GM08714 (cell line): ENCODE measurements around the gene LMAN2.
"Not testable (repeated sequence)": the region's sequence is repeated elsewhere in the genome, so short reads cannot be mapped to it uniquely, and the experiment has no call there.

Experiments used
- H3K4me3 ChIP-seq: fragments of 200-500 bp; sonication (Bioruptor generic); 2 replicates; pipeline ENCODE4 v1.5.1; 2014; ENCODE audit warnings: mild to moderate bottlenecking, low read length, inconsistent platforms
- ZNF274 ChIP-seq: IDR thresholded peaks from 2 replicates; pipeline ENCODE4 v1.6.1; 2012; ENCODE audit warnings: mild to moderate bottlenecking, low read depth, low read length

Gene LMAN2

DNA sequence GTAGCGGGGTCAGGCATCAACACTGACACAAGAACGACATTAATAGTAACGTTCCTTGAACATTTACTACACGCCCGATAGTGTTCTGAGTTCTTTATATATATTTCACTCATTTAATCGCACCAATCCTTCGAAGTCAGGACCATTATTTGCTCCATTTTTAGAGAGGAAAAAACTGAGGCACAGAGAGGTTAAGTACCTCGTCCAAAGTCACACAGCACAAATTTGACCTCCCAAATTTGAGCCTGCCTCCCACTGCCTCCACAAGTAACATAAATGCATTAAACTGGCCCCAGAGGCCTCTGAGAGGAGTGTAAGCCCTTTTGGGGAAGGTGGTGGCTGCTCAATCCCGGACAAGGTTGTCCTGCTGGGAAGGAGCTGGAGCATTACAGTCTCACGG lies 12.1 kb upstream of the LMAN2 start:
- H3K4me3 ChIP-seq, result no peak overlapping the region; the same call in 1 of the 2 replicates

DNA sequence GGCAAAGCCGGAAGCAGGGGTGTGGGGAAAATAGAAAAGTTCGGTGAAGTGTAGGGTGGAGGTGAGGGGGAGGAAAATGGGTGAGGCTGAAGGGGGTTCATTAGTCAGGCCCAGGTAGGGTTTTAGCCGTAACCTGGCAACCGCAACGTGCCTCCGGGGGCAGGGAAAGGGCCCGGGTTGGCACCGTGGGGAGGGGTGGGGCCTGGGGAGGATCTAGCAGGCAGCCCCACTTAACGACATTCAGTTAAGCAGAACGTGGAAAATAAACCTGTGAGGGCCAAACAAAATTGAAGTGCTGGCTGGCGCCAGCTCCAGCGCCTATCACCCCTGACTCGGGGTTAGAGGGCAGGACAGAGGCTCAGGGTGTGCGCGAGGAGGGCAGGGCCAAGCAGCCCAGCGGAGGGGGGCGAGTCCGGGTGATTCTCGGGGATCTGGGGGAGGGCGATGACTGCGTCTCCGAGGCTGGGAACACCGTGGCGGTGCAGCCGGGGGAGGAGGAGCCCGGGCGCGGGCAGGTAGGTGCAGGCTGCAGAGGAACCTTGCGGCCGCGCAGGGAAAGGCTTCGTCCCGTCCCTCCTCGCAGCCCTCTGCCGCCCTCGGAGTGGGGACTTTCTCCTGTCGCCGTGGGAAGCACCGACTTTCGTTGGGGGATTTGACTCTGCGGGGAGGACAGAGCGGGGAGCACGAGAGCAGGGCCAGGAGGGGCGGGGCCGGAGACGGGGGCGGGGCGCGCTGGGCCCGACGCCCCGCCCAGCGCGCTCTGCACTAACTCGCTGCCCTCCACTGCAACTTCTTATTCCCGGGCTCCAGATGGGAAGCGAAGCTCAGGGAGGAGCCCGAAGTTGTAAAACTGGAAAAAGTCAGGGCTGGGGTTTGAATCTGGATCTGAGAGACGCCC lies 11.4 kb upstream of the LMAN2 start:
- H3K4me3 ChIP-seq, result peak overlapping the region; percentile 22; the same call in 1 of the 2 replicates

More for the DNA sequence above, 12.1 kb upstream of the LMAN2 start:
- no peak for TF ChIP-seq ZNF274

GRCh38 chr5:177362292-177362609 lies 10.8 kb upstream of the LMAN2 start:
- TF ChIP-seq ZNF274, result no peak
- peak overlapping the region; percentile 22; the same call in 1 of the 2 replicates for H3K4me3 ChIP-seq

More for the DNA sequence above, 11.4 kb upstream of the LMAN2 start:
- TF ChIP-seq ZNF274, result no peak

DNA sequence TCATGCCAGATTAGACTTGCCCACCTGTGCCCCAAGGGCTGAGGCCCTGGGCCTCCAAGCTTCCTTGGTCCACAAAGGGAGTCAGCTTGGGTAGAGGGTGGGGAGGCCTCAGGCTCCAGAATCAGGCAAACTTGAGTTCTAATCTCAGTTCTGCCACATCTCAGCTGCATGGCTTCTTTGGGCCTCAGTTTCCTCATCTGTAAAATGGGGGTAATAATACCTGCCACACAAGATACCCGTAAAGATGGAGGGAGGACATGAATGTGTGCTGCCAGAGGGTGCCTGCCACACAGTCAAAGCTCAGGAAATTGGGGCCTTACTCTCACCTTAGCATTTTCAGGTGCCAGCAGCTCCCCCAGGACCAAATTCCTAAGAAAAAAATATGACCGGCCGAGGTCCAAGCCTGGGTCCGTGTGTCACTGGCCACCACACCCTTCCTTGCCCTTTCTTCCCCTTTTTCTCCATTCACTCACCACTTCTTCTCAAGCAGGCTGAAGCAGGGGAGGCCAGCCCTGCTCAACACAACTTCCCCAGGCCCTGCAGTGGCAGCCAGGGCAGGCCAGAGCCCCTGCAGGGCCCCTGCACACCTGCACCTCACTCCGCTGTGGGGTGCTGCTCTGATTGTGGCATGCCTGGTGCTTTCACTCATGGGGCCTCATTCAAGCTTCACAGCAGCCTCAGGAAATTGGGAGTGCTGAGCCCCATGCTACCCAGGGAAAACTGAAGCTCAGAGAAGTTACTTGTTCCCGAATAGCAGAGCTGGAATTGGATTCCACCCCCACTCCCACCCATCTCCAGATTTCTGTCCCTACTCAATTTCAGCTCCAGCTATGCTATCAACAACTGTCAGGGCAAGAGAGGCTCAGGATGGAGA lies 10.2 kb upstream of the LMAN2 start:
- no peak for TF ChIP-seq ZNF274
- no peak overlapping the region for H3K4me3 ChIP-seq

- not testable (repeated sequence) for H3K4me3 ChIP-seq
These were observed 9.3 kb upstream of the LMAN2 start for GRCh38 chr5:177360740-177361139.

GRCh38 chr5:177359860-177360259 lies 8.4 kb upstream of the LMAN2 start:
- TF ChIP-seq ZNF274, result no peak
- H3K4me3 ChIP-seq, result no peak overlapping the region

DNA sequence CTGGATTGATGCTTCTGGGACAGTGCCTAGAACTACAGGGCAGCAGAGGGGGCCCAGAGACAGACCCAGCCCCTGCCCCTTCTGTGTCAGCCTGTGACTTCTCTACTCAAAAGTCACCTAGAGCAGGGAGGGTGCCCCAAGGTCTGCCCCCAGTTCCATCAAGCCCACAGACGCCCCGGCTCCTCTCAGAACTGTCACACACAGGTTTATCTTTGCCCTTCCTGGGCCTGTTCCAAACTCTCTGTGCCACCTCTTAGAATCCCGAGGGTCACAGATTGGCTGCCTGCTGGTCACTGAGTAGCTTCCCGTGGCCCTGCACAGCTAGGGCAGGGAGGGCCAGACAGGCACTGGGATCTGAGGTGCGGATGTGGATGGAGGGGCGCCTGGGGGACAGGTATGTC lies 8.0 kb upstream of the LMAN2 start:
- no peak overlapping the region; the same call in 1 of the 2 replicates for H3K4me3 ChIP-seq
- no peak for TF ChIP-seq ZNF274

- TF ChIP-seq ZNF274, result no peak
- peak overlapping the region; percentile 70 for H3K4me3 ChIP-seq
These were observed 6.9 kb upstream of the LMAN2 start for GRCh38 chr5:177358370-177358819.

- peak within 1 kb of the TSS; percentile 70 for H3K4me3 ChIP-seq
- no peak for TF ChIP-seq ZNF274
These were observed 6.2 kb upstream of the LMAN2 start, which contains the start of gene RGS14 for GRCh38 chr5:177357459-177358351. Gene RGS14 (plus strand): TSS chr5:177357924. CDS start chr5:177358025, 101 bp downstream.

DNA sequence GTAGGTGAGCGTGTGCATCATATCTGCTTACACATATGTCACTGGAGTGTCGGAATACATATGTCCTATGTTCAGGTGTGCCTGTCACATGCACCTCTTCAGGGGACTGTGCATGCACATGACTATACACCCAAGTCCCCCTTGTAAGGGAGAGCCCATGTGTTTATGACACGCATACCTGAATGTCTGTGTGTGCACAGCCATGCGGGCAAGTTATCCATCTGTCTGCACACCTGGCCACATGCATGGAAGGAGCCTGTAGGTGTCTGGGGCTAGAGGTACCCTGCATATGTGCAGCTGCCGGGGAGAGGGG lies 5.6 kb upstream of the LMAN2 start:
- peak overlapping the region; percentile 8; the same call in 1 of the 2 replicates for H3K4me3 ChIP-seq

DNA sequence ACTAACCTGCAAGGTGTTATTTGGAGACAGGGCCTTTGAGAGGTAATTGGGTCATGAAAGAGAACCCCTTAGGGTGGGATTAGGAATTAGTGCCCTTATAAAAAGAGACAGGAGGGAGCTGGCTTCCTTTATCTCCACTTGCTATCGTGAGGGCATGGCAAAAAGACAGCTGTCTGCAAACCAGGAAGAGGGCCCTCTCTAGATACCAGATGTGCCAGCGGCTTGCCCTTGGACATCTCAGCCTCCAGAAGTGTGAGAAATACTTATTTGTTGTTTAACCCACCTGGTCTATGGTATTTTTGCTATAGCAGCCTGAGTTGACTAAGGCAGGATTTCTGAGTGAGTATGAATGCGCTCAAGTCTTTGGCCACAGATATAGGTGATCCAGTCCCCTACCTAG lies 5.3 kb upstream of the LMAN2 start:
- no peak overlapping the region for H3K4me3 ChIP-seq
- TF ChIP-seq ZNF274, result no peak

More for the DNA sequence above, 5.6 kb upstream of the LMAN2 start:
- TF ChIP-seq ZNF274, result no peak

DNA sequence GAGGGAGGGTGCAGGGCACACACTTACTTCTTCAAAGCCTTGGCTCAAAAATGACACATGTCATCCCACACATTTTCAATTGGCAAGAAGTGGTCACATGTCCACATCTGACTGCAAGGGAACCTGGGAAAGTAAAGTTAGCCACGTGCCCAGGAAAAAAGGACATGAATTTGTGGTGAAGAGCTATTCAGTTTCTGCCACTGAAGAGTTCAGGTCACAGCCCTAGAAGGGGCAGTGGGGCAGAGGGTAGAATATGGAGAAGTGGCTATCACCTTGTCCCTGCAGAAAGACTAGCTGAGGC lies 4.3 kb upstream of the LMAN2 start:
- no peak for TF ChIP-seq ZNF274
- H3K4me3 ChIP-seq, result no peak overlapping the region

DNA sequence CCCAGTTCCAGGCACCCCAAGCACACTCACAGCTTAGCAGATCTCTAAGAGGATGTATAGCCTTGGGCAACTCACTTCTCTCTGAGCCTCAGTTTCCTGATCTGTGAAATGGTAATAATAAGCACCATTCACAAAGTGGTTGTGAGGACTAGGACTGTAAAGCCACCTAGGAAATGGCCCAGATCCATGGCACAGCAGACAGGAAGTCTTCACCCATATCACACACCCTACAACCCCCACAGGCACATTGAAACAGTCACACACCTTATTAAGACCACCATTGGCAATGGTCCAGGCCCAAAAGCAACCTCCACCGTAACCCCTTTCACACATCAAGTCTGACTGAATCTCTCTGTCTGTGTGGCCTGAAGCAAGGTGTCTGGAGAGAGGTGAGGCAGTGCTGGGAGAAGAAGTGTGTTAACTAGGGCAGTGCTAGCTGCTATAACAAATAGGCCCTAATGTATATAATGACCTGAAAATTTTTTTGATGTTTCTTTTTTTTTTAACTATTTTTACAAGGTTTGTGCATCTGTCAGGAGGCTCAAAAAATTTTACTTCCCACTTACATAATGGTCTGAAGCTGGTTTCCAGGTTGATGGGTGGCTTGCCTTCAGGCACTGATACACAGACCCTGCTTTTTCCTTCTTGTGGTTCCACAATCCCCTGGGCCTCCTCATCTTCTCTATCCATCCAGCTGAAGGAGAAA lies 3.8 kb upstream of the LMAN2 start:
- TF ChIP-seq ZNF274, result no peak
- H3K4me3 ChIP-seq, result no peak overlapping the region
